SKM-1 treated with dmso at 0.1 percent for 144 hours (cell line): ENCODE data around the gene VSTM4.

ENCODE experiments used
- DNase-seq: peaks from one replicate; lab custom pipeline; 2025; ENCODE audit not compliant: unreplicated experiment; lab: John Stamatoyannopoulos, UW

Gene VSTM4

GRCh38 chr10:49093922-49094321, 21.4 kb downstream of the VSTM4 start:
- DNase-seq = no peak

DNA sequence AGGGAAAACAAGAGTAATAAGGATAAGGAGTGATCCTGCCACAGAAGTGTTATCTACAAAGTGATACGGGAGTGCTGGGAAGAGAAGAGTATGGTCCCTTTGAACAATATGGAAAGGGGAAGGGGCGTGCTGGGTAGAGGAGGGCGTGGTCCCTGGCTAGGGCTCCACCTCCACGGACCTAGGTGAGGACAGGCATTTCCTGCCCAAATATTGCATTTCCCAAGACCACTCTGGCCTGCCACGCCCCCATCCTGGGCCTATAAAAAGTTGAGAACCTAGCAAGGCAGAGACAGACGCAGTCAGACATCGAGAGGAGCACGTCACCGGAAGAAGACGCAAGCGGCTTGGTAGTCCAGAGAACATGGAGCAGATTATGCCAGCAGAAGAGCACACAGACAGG, 22.8 kb downstream of the VSTM4 start:
- DNase-seq = no peak

DNA sequence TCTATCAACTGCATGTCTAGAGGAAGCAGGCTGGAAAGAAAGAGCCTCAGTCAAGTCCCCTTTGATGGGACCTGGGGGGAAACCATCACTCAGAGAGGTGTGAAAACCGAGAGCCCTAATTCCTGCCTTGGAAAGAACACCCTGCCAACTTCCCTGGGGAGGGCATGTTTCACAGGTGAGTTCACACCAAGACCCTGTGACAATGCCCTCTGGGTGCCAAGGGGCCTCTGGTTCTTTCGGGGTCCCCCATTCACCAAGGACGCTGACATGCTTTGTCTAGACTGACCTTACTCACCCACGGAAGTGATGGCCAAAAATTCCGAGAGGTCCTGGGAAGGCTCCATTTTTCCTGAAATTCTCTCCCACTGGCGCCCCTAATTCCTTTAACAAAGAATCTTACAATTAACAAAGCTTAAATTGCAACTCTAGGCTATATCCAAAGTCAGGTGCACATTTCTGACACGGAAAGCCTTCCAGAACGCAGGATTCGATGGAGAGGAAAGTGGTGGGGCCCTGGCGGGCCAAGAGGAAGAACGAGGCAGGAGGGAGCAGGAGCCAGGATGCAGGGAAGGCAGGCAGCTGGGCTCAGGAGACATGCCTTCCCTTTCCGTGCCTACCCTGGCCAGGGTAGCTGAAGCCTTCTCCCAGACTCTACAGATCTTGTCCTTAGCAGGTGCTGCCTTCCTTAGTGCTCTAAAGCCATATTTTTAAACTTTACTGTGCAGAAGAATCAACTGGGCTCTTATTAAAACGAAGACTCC, 23.7 kb downstream of the VSTM4 start:
- no peak for DNase-seq

GRCh38 chr10:49090696-49091380, 24.5 kb downstream of the VSTM4 start:
- DNase-seq = no peak

DNA sequence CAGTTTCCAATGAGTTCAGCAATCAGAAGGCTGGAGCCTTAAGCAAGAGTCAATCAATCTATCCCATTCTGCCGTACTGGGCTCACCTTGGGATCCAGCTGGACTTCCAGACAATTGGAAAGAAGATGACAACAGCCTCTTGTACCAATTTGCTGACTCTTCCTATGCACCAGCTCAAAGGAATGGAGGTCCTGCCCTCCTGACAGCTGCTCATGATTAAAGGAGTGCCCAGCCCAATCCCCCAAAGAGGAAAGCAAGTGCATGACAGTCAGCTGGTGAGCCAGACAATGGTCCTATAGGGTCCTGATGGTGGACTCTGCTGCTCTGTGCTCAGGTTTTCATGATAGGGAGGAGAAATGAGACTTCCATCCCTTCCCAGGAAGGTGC, 25.1 kb downstream of the VSTM4 start:
- no peak for DNase-seq

DNA sequence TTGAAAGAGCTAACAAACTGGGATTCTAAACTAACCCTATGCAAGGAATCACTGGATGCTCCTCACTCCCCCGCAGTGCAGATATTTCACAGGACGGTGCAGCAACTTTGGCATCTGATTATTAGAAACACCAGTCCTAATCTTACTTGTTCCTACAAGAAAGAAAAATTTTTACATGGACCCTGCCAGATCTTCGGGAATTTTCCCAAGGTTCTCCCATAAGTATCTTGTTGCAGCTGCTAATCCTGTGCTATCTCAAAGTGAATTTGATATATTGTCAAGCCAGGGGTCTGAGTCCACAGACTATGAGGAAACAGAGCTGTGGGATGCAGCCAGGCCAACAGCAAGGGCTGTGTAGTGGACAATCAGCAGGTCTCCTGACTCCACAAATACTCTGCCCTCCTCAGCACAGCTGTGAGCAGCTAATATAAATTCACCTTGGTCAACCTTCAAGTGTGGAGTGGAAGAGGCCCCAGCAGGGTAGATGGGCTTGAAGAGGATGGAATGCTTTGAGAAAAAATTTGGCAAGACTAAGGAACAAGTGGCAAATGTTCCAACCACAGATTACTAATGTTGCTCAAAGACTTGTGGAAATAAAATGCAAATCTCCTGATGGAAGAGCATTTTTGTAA, 25.6 kb downstream of the VSTM4 start:
- DNase-seq = no peak

- no peak for DNase-seq
Observed at GRCh38 chr10:49089152-49089551, 26.2 kb downstream of the VSTM4 start.

- no peak for DNase-seq
Observed at GRCh38 chr10:49086889-49087288, 28.4 kb downstream of the VSTM4 start.

GRCh38 chr10:49083261-49083660, 32.1 kb downstream of the VSTM4 start:
- no peak for DNase-seq

- no peak for DNase-seq
Observed at GRCh38 chr10:49082766-49083165, 32.6 kb downstream of the VSTM4 start.

- DNase-seq = no peak
Observed at GRCh38 chr10:49081547-49082275, 33.6 kb downstream of the VSTM4 start.

GRCh38 chr10:49080965-49081364, 34.4 kb downstream of the VSTM4 start:
- DNase-seq = no peak

- peak; percentile 27 for DNase-seq
Observed at GRCh38 chr10:49080071-49080470, 35.3 kb downstream of the VSTM4 start.

GRCh38 chr10:49079499-49079898, 35.8 kb downstream of the VSTM4 start:
- DNase-seq = no peak

- DNase-seq = no peak
Observed at GRCh38 chr10:49079072-49079471, 36.2 kb downstream of the VSTM4 start.

DNA sequence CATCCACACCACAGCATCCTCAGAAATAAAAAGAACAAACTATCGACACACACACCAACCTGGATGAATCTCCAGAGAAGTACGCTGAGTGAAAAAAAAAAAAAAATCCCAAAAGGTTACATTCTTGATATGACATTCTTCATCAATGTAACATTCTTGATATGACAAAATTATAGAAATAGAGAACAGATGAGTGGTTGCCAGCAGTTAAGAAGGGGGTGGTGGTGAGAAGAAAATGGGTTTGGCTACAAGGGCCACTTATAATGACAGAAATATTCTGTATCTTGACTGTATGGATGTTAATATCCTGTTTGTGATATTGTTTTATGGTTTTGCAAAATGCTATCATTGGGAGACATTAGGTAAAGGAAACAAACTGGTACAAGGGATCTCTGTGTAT, 36.9 kb downstream of the VSTM4 start:
- no peak for DNase-seq

- DNase-seq = no peak
Observed at GRCh38 chr10:49076741-49077521, 38.4 kb downstream of the VSTM4 start.

- no peak for DNase-seq
Observed at GRCh38 chr10:49076319-49076718, 39.0 kb downstream of the VSTM4 start.

DNA sequence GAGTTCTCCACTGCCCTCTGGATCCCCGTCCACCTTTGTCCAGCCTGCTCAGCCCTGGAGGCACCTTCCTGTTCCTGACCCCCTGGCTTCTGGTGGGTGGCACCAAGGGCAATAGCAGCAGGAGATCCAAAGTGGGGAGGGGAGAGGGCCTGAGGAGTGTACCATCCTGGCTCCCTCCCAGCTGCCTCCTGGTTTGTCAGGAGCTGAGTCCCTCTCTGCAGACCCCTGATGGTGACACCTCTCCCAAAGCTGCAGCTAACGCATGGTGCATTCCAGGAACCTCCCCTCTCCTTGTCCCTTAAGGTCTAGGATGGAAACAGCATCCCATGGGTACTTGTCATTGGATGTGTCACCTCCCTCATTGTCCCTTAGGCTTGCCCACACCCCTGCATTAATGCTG, 39.6 kb downstream of the VSTM4 start:
- DNase-seq = no peak

GRCh38 chr10:49074836-49075682, 40.3 kb downstream of the VSTM4 start:
- no peak for DNase-seq
